SK-N-SH treated with all-trans-retinoic acid at 6 μM for 48 hours (cell line): ENCODE measurements around the gene CCL4.
"Not testable (repeated sequence)": the region's sequence is repeated elsewhere in the genome, so short reads cannot be mapped to it uniquely, and the experiment has no call there.

Source experiments
- ATAC-seq: fragments of 200-7000 bp; cut with Tn5 transposase; 3 replicates; pipeline ENCODE4 v1.9.1; 2020; ENCODE audit warnings: mild to moderate bottlenecking, moderate library complexity
- ARNTL ChIP-seq: fragments of 450-650 bp; formaldehyde crosslinking; IDR thresholded peaks from 2 replicates; pipeline ENCODE4 v1.5.0; 2020; ENCODE audit warnings: low read depth, mild to moderate bottlenecking, moderate library complexity, borderline replicate concordance
- ESRRG ChIP-seq: fragments of 250-450 bp; sonication (Bioruptor Pico); IDR thresholded peaks from 2 replicates; pipeline ENCODE4 v1.6.1; 2021; ENCODE audit warnings: mild to moderate bottlenecking
- GLIS3 ChIP-seq: fragments of 250-450 bp; sonication (Bioruptor Pico); IDR thresholded peaks from 2 replicates; pipeline ENCODE4 v1.5.0; 2020; ENCODE audit warnings: mild to moderate bottlenecking, moderate library complexity
- OSR1 ChIP-seq: fragments of 250-450 bp; sonication (Bioruptor Pico); IDR thresholded peaks from 2 replicates; pipeline ENCODE4 v1.8.0; 2022; ENCODE audit warnings: moderate library complexity, mild to moderate bottlenecking, inconsistent platforms
- PPARA ChIP-seq: fragments of 250-450 bp; sonication (Bioruptor Pico); IDR thresholded peaks from 2 replicates; pipeline ENCODE4 v1.5.0; 2020; ENCODE audit warnings: mild to moderate bottlenecking, borderline replicate concordance
- RARB ChIP-seq: fragments of 250-450 bp; sonication (Bioruptor Pico); IDR thresholded peaks from 2 replicates; pipeline ENCODE4 v1.8.0; 2021; ENCODE audit warnings: mild to moderate bottlenecking, moderate library complexity
- SNAI2 ChIP-seq: fragments of 250-450 bp; sonication (Bioruptor Pico); IDR thresholded peaks from 2 replicates; pipeline ENCODE4 v1.5.0; 2020; ENCODE audit warnings: mild to moderate bottlenecking, moderate library complexity
- TCF4 ChIP-seq: fragments of 250-450 bp; sonication (Bioruptor Pico); IDR thresholded peaks from 2 replicates; pipeline ENCODE4 v1.8.0; 2021; ENCODE audit warnings: mild to moderate bottlenecking, moderate library complexity, borderline replicate concordance
- TOX ChIP-seq: fragments of 250-450 bp; sonication (Bioruptor Pico); IDR thresholded peaks from 2 replicates; pipeline ENCODE4 v1.8.0; 2021; ENCODE audit warnings: mild to moderate bottlenecking, moderate library complexity, borderline replicate concordance
- ZC3H10 ChIP-seq: fragments of 250-450 bp; sonication (Bioruptor Pico); IDR thresholded peaks from 2 replicates; pipeline ENCODE4 v1.5.1; 2021; ENCODE audit warnings: mild to moderate bottlenecking, moderate library complexity
- ZFP3 ChIP-seq: fragments of 250-450 bp; sonication (Bioruptor Pico); IDR thresholded peaks from 2 replicates; pipeline ENCODE4 v1.5.0; 2020; ENCODE audit warnings: mild to moderate bottlenecking, moderate library complexity
- ZFP30 ChIP-seq: fragments of 450-650 bp; formaldehyde crosslinking; IDR thresholded peaks from 2 replicates; pipeline ENCODE4 v1.5.0; 2022; ENCODE audit warnings: mild to moderate bottlenecking, moderate library complexity
- ZNF565 ChIP-seq: fragments of 450-650 bp; formaldehyde crosslinking; conservative IDR thresholded peaks from 2 replicates; pipeline ENCODE4 v1.5.0; 2020; ENCODE audit warnings: low read depth, mild to moderate bottlenecking, moderate library complexity
- ZNF70 ChIP-seq: fragments of 450-650 bp; formaldehyde crosslinking; IDR thresholded peaks from 2 replicates; pipeline ENCODE4 v1.5.0; 2020; ENCODE audit warnings: mild to moderate bottlenecking, moderate library complexity
- ZNF8 ChIP-seq: fragments of 450-650 bp; formaldehyde crosslinking; IDR thresholded peaks from 2 replicates; pipeline ENCODE4 v1.5.0; 2020; ENCODE audit warnings: mild to moderate bottlenecking, moderate library complexity
- TF ChIP-seq, protein P1 (sequence below): fragments of 250-450 bp; sonication (Bioruptor Pico); IDR thresholded peaks from 2 replicates; pipeline ENCODE4 v1.8.0; 2021; ENCODE audit warnings: low read depth, mild to moderate bottlenecking, moderate library complexity, borderline replicate concordance
- TF ChIP-seq, protein P2 (sequence below): fragments of 250-450 bp; sonication (Bioruptor Pico); IDR thresholded peaks from 2 replicates; pipeline ENCODE4 v1.5.0; 2020; ENCODE audit warnings: mild to moderate bottlenecking, moderate library complexity
- TF ChIP-seq, protein P3 (sequence below): fragments of 250-450 bp; sonication (Bioruptor Pico); IDR thresholded peaks from 2 replicates; pipeline ENCODE4 v1.5.1; 2020; ENCODE audit warnings: low read depth, mild to moderate bottlenecking, moderate library complexity
- TF ChIP-seq, protein P4 (sequence below): fragments of 250-450 bp; sonication (Bioruptor Pico); IDR thresholded peaks from 2 replicates; pipeline ENCODE4 v1.8.0; 2020; ENCODE audit warnings: mild to moderate bottlenecking, moderate library complexity, borderline replicate concordance

The CCL4 gene

DNA sequence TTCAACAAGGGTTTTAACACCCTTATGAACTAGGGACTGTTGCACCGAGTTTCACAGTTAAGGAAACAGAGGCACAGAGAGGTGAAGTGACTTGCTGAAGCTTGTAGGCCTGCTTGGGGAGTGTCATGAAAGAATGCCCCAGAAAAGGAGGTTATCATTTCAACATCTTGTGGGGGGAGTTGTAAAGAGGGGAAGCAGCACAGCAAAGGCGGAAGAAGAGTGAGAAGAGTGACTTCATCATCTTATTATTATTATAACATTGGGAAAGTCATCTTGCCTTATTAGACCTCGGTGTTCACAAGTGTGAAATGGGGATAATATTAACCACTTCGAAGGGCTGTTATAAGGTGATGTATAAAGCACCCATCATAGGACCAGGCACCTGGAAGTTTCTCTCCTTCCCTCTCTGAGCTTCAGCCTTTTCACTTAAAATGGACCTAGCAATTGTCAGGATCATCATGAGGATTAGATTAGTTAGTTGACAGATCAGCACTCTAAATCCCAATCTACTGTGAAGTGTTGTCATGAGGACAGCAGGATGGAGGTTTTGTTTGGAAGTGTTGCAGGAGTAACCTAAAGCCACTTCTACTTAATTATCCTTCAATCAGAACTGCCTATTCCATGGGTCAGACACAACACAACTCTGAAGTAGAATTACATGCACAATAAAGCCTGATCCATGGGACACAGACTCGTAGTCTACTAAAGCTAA, 2.3 kb downstream of the CCL4 start:
- ATAC-seq = no peak
- TF ChIP-seq ZC3H10 (CRISPR knock-in tag) (no peak), ZNF565 (no peak), SNAI2 (CRISPR knock-in tag) (no peak), ZFP3 (CRISPR knock-in tag) (no peak), GLIS3 (no peak), ZNF8 (no peak), PPARA (CRISPR knock-in tag) (no peak), ARNTL (CRISPR knock-in tag) (no peak), RARB (no peak)
- TF ChIP-seq, protein P1, sequence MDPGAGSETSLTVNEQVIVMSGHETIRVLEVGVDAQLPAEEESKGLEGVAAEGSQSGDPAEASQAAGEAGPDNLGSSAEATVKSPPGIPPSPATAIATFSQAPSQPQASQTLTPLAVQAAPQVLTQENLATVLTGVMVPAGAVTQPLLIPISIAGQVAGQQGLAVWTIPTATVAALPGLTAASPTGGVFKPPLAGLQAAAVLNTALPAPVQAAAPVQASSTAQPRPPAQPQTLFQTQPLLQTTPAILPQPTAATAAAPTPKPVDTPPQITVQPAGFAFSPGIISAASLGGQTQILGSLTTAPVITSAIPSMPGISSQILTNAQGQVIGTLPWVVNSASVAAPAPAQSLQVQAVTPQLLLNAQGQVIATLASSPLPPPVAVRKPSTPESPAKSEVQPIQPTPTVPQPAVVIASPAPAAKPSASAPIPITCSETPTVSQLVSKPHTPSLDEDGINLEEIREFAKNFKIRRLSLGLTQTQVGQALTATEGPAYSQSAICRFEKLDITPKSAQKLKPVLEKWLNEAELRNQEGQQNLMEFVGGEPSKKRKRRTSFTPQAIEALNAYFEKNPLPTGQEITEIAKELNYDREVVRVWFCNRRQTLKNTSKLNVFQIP (CRISPR knock-in tag) = no peak
- TF ChIP-seq, protein P2, sequence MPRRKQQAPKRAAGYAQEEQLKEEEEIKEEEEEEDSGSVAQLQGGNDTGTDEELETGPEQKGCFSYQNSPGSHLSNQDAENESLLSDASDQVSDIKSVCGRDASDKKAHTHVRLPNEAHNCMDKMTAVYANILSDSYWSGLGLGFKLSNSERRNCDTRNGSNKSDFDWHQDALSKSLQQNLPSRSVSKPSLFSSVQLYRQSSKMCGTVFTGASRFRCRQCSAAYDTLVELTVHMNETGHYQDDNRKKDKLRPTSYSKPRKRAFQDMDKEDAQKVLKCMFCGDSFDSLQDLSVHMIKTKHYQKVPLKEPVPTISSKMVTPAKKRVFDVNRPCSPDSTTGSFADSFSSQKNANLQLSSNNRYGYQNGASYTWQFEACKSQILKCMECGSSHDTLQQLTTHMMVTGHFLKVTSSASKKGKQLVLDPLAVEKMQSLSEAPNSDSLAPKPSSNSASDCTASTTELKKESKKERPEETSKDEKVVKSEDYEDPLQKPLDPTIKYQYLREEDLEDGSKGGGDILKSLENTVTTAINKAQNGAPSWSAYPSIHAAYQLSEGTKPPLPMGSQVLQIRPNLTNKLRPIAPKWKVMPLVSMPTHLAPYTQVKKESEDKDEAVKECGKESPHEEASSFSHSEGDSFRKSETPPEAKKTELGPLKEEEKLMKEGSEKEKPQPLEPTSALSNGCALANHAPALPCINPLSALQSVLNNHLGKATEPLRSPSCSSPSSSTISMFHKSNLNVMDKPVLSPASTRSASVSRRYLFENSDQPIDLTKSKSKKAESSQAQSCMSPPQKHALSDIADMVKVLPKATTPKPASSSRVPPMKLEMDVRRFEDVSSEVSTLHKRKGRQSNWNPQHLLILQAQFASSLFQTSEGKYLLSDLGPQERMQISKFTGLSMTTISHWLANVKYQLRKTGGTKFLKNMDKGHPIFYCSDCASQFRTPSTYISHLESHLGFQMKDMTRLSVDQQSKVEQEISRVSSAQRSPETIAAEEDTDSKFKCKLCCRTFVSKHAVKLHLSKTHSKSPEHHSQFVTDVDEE = no peak
- TF ChIP-seq, protein P3, sequence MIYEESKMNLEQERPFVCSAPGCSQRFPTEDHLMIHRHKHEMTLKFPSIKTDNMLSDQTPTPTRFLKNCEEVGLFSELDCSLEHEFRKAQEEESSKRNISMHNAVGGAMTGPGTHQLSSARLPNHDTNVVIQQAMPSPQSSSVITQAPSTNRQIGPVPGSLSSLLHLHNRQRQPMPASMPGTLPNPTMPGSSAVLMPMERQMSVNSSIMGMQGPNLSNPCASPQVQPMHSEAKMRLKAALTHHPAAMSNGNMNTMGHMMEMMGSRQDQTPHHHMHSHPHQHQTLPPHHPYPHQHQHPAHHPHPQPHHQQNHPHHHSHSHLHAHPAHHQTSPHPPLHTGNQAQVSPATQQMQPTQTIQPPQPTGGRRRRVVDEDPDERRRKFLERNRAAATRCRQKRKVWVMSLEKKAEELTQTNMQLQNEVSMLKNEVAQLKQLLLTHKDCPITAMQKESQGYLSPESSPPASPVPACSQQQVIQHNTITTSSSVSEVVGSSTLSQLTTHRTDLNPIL (CRISPR knock-in tag) = no peak

DNA sequence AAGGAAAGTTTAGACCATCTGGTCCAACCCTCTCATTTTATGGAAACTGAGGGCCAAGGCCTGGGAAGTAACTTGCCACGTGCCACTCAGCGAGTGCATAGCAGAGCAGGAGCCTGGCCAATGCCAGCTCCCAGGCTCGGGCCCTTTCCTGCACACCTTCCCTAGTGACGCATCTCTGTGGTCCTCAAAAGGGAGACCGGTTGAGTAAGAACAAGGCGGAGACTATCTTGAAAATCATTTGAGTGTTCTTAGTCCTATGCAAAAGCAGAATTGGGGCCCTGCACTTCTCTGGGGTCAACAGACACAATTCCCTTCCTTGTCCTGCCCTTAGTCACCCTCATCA, 2.8 kb downstream of the CCL4 start:
- TF ChIP-seq PPARA (CRISPR knock-in tag) = no peak
- no peak for TF ChIP-seq ESRRG (CRISPR knock-in tag)
- TF ChIP-seq OSR1 = no peak
- TF ChIP-seq TOX (CRISPR knock-in tag) = no peak
- ATAC-seq = no peak

DNA sequence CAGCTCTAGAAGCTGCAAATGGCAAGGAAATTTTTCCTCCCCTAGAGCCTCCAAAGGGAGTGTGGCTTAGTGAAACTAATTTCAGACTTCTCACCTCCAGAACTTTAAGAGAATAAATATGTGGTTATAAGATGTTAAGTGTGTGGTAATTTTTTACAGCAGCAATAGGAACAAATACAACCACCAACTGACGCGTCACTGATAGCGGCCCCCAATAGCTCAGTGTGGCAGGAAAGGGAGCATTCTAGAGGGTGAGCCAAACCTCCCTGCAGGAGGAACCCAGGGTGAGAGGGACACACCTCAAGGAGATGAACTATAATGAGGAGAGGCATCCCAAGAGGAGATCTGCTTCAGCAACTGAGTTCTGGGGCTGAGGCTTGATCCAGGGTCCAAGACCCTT, 4.0 kb downstream of the CCL4 start:
- TF ChIP-seq GLIS3 (no peak), ZFP30 (no peak), ZNF8 (no peak), TCF4 (CRISPR knock-in tag) (no peak), ZNF565 (no peak), ZNF70 (no peak), OSR1 (no peak), RARB (no peak)
- TF ChIP-seq, protein P4, sequence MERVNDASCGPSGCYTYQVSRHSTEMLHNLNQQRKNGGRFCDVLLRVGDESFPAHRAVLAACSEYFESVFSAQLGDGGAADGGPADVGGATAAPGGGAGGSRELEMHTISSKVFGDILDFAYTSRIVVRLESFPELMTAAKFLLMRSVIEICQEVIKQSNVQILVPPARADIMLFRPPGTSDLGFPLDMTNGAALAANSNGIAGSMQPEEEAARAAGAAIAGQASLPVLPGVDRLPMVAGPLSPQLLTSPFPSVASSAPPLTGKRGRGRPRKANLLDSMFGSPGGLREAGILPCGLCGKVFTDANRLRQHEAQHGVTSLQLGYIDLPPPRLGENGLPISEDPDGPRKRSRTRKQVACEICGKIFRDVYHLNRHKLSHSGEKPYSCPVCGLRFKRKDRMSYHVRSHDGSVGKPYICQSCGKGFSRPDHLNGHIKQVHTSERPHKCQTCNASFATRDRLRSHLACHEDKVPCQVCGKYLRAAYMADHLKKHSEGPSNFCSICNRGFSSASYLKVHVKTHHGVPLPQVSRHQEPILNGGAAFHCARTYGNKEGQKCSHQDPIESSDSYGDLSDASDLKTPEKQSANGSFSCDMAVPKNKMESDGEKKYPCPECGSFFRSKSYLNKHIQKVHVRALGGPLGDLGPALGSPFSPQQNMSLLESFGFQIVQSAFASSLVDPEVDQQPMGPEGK (CRISPR knock-in tag) = no peak
- TF ChIP-seq, protein P3 (CRISPR knock-in tag) = no peak
- no peak for ATAC-seq

DNA sequence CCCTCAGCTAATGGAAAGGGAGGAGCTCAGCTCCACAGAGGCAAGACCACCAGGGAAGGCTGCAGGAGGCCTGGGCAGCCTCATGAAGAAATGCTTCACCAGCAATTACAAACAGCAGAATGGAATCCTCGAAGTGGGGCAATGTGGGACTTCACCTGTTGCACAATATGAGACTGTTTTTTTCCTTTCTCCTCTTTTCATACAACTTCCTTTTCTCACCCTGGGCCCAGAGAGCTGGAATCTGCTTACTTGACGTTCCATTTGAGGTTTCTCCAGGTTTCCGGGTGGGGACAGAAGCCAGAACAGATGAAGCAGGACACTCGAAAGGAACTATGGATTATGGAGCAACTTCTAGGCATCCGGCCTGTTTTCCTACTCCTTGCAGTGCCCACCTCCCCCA, 4.6 kb downstream of the CCL4 start:
- not testable (repeated sequence) for ATAC-seq
